ENCODE results near the gene CHD9. TPM values are rescaled to one million over a fixed set of nuclear protein-coding genes. Genes with fewer than 3 reads are reported as not detected.

Gene CHD9
- total RNA-seq, 3 donors from 2014 or later (not counting 1 experiment from before 2014, with no cell fraction given) = 81.4 to 85.2 (median 81.9) TPM

DNA sequence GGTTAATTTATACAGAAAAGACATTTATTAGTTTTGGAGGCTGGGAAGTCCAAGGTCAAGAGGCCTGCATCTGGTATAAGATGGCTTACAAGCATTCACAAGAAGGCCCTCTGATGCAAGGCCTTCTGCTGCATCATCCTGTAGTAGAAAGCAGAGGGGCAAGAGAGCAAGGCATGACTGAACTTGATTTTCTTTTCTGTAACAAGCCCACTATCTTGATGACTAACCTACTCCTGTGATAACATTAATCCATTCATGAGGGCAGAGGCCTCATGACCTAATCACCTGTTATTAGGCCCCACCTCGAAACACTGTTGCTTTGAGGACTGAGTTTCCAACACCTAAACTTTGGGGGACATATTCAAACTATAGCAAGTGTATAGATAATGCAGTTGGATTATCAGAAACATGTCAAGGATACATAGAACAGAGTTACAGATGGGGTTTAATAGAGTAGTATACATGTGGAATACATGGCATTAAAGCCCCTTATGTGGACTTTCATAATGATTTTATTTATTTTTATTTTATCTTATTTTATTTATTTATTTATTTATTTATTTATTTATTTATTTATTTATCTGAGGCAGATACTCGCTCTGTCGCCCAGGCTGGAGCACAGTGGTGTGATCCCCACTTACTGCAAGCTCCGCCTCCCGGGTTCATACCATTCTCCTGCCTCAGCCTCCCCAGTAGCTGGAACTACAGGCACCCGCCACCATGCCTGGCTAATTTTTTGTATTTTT, 88.2 kb downstream of the CHD9 start:
- ATAC-seq = no peak
- H3K4me1 ChIP-seq (ENCODE audit: control insufficient read depth, insufficient read depth, low read length) = peaks cover 4% of the 10 kb centered on the region
- H3K4me3 Mint-ChIP-seq = no peak overlapping the region
- H3K27ac Mint-ChIP-seq = no peak overlapping the region
- no peaks in the 10 kb centered on the region for H3K36me3 Mint-ChIP-seq
- H3K9me3 ChIP-seq (ENCODE audit: control insufficient read depth, insufficient read depth, low read length) = no peaks in the 10 kb centered on the region
- H3K4me1 Mint-ChIP-seq = peaks cover 0 to 14% of the 10 kb centered on the region in 2 donors
- no peak overlapping the region for H3K27ac ChIP-seq (ENCODE audit: low read length)
- no peak overlapping the region for H3K4me3 ChIP-seq (ENCODE audit: low read length)
- no peaks in the 10 kb centered on the region for H3K9me3 Mint-ChIP-seq
- H3K27me3 ChIP-seq (ENCODE audit: control insufficient read depth, insufficient read depth, low read length) = no peaks in the 10 kb centered on the region
- no peak for DNase-seq
- no peaks in the 10 kb centered on the region for H3K36me3 ChIP-seq (ENCODE audit: control insufficient read depth, insufficient read depth, low read length)
- TF ChIP-seq, protein P1, sequence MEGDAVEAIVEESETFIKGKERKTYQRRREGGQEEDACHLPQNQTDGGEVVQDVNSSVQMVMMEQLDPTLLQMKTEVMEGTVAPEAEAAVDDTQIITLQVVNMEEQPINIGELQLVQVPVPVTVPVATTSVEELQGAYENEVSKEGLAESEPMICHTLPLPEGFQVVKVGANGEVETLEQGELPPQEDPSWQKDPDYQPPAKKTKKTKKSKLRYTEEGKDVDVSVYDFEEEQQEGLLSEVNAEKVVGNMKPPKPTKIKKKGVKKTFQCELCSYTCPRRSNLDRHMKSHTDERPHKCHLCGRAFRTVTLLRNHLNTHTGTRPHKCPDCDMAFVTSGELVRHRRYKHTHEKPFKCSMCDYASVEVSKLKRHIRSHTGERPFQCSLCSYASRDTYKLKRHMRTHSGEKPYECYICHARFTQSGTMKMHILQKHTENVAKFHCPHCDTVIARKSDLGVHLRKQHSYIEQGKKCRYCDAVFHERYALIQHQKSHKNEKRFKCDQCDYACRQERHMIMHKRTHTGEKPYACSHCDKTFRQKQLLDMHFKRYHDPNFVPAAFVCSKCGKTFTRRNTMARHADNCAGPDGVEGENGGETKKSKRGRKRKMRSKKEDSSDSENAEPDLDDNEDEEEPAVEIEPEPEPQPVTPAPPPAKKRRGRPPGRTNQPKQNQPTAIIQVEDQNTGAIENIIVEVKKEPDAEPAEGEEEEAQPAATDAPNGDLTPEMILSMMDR (IDR thresholded peaks at IDR 0.05) = no peak
- intact Hi-C loops (cut with micrococcal nuclease) = no loop called here
- H3K27me3 Mint-ChIP-seq (ENCODE audit: low read depth in 2 of 2) = no peaks in the 10 kb centered on the region
- WGBS (ENCODE audit: insufficient coverage) = 100% methylated on average over 4 of the region's 6 CpGs

DNA sequence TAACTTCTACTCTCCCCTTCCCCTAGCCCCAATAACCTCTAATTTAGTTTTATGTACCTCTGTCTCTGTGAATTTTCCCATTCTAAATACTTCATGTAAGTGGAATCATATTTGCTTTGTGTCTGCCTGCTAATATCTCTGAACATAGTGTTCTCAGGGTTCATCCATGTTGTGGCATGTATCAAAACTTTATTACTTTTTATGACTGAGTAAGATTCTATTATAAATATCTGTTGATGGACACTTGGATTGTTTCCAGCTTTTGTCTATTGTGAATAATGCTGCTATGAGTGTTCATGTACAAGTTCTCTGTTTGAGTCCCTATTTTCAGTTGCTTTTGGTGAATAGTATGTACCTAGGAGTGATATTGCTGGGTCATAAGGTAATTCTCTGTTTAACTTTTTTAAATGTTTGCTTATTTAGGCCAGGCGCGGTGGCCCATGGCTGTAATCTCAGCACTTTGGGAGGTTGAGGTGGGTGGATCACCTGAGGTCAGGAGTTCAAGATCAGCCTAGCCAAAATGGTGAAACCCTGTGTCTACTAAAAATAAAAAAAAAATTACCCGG, 92.8 kb downstream of the CHD9 start:
- H3K27ac Mint-ChIP-seq = no peak overlapping the region
- intact Hi-C loops (cut with micrococcal nuclease) = no loop called here

DNA sequence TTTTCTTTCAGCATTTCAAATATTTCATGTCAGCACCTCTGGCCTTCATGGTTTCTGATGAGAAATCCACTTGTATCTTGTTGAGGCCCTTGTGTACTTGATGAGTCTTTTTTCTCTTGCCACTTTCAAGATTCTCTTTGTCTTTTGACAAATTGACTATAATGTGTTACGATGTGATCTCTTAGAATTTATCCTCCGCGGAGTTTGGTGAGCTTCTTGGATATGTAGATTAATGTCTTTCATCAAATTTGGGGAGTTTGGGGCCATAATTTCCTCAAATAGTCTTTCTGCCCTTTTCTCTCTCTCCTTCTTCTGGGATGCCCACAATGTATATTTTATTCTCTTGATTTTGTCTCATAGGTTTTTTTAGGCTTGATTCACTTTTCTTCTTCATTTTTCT, 96.0 kb downstream of the CHD9 start:
- H3K4me1 ChIP-seq (ENCODE audit: control insufficient read depth, insufficient read depth, low read length) = peaks cover 3% of the 10 kb centered on the region
- intact Hi-C loops (cut with micrococcal nuclease) = no loop called here
- H3K27me3 ChIP-seq (ENCODE audit: control insufficient read depth, insufficient read depth, low read length) = no peaks in the 10 kb centered on the region
- DNase-seq (no peak), ATAC-seq (no peak)
- no peaks in the 10 kb centered on the region for H3K36me3 Mint-ChIP-seq
- H3K27ac ChIP-seq (ENCODE audit: low read length) = no peak overlapping the region
- no peaks in the 10 kb centered on the region for H3K9me3 ChIP-seq (ENCODE audit: control insufficient read depth, insufficient read depth, low read length)
- H3K36me3 ChIP-seq (ENCODE audit: control insufficient read depth, insufficient read depth, low read length) = no peaks in the 10 kb centered on the region
- no peak overlapping the region for H3K4me3 Mint-ChIP-seq
- no peak overlapping the region for H3K27ac Mint-ChIP-seq
- no peaks in the 10 kb centered on the region for H3K9me3 Mint-ChIP-seq
- H3K4me3 ChIP-seq (ENCODE audit: low read length) = no peak overlapping the region
- H3K27me3 Mint-ChIP-seq (ENCODE audit: low read depth in 2 of 2) = no peaks in the 10 kb centered on the region
- no peaks in the 10 kb centered on the region for H3K4me1 Mint-ChIP-seq
- WGBS (ENCODE audit: insufficient coverage) = no CpG with 5 or more reads among the region's 3 CpGs
- TF ChIP-seq, protein P1 (IDR thresholded peaks at IDR 0.05) = no peak

More for the DNA sequence above, 92.8 kb downstream of the CHD9 start:
- no peaks in the 10 kb centered on the region for H3K27me3 ChIP-seq (ENCODE audit: control insufficient read depth, insufficient read depth, low read length)
- 100% methylated on average over 3 of the region's 3 CpGs for WGBS (ENCODE audit: insufficient coverage)
- no peak overlapping the region for H3K4me3 ChIP-seq (ENCODE audit: low read length)
- no peaks in the 10 kb centered on the region for H3K36me3 ChIP-seq (ENCODE audit: control insufficient read depth, insufficient read depth, low read length)
- TF ChIP-seq, protein P1 (IDR thresholded peaks at IDR 0.05) = no peak
- no peaks in the 10 kb centered on the region for H3K4me1 Mint-ChIP-seq
- DNase-seq (no peak), ATAC-seq (no peak)
- H3K9me3 Mint-ChIP-seq = no peaks in the 10 kb centered on the region
- H3K27me3 Mint-ChIP-seq (ENCODE audit: low read depth in 2 of 2) = no peaks in the 10 kb centered on the region
- no peaks in the 10 kb centered on the region for H3K9me3 ChIP-seq (ENCODE audit: control insufficient read depth, insufficient read depth, low read length)
- H3K4me1 ChIP-seq (ENCODE audit: control insufficient read depth, insufficient read depth, low read length) = peaks cover 6% of the 10 kb centered on the region
- H3K4me3 Mint-ChIP-seq = no peak overlapping the region
- no peaks in the 10 kb centered on the region for H3K36me3 Mint-ChIP-seq
- H3K27ac ChIP-seq (ENCODE audit: low read length) = no peak overlapping the region
